Tongue (tissue), 2 donors: ENCODE results near the gene BEGAIN. TPM values are rescaled to one million over a fixed set of nuclear protein-coding genes. Genes with fewer than 3 reads are reported as not detected.
A peak's percentile ranks its signal among the peaks of the same experiment; 100 is the strongest.

Experiments used
- DNase-seq: peaks from one replicate; pipeline ENCODE4 v3.0.0-alpha.2; 2015
- total RNA-seq: library from RNA; depleted of rRNA; stranded (reverse); fragments of >200 nt; gene quantifications from one replicate; pipeline ENCODE4 v1.2.3, GENCODE V29; 2014

The BEGAIN gene
- total RNA-seq, 1 donor from 2014 or later = 3.3 TPM

DNA sequence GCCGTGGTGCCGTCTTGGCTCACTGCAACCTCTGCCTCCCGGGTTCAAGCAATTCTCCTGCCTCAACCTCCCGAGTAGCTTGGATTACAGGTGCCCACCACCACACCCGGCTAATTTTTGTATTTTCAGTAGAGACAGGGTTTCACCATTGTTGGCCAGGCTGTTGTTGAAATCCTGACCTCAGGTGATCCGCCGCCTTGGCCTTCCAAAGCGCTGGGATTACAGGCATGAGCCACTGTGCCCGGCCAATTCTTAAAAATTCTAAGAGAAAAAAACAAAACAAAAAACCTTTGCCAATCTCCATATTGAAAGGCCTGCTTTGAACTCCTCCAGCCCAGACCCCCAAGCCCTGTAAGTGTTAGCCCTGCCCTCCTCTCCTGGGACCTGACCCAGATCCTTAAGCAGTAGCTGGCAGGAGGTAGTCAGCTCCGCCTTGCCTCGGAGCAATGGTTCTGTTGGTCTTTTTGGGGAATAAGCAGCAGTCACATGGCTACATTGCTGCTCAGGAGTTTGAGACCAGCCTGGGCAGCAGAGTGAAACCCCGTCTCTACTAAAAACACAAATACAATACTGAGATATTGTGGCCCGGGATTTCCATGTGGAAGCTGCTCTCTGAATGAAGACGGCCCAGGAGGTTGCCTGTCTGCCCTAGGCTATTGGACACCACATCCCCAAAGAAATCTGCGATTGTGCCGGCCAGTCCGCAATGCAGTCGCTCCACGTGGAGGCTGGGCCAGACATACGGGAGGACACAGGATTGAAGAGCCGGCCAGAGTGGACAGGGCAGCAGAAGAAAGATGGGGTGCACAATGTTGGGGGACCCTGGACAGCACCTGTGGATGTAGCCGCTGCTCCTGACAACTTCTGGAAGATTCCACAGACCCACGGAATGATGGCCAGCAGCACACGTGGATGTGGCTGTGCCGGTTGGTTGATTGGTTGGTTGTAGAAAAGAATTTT lies 28.8 kb upstream of the BEGAIN start:
- no peak for DNase-seq

DNA sequence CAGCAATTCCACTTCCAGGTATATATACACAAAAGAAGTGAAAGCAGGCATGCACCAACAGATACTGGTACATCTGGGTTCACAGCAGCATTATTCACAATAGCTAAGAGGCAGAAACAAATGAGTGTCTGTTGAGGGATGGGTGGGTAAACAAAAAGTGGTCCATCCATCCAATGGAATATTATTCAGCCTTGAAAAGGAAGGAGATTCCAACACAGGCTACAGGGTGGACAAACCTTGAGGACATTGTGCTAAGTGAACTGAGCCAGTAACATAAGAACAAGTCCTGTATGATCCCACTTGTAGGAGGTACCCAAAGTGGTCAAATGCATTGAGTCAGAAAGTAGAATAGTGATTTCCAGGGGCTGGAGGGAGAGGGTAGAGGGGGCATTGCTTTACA lies 27.6 kb upstream of the BEGAIN start:
- no peak for DNase-seq

DNA sequence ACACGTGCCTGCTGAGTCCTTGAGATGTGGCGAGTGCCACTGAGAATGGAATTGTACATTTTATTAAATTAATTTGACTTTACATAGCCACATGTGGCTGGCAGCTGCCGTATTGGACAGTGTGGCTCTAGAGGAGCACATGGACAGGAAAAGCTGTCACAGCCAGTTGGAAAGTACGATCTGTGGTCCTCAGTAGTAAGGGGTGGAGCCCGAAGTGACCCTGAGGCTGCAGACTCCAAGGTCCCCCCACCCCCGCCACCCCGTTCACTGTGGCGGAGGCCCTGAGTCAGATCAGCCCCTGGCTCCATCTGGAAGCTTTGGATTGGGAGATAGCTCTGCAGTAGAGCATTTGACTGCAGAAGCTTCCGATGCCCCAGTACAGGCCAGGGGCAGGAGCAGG lies 25.8 kb upstream of the BEGAIN start:
- DNase-seq = no peak

DNA sequence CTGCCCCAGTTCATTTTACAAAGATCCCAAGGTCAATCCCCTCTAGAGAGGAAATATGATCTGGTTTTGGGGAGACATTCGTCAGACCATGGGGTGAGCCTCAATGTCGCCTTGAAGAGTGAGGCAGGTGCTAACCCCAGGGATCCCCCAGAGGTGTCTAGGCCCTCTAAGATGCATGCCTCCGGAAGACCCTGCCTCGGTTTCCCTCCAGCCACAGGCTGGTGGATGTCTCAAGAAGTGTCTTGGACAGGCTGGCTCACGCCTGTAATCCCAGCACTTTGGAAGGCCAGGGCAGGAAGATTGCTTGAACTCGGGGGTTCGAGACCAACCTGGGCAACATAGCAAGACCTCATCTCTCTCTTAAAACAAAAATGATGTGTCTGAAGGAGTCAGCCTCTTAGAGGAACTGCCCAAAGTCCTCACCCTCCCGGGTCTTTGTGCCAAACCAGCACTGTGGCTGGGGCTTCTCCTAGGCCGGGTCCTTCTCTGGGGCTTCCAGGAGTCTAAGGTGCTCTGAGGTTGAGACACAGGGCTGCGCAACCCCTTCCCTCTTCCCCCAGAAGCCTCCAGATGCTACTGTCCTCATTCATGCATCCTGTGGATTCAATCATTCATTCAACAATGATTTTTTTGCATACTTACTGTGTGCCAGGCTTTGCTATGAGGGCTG lies 24.7 kb upstream of the BEGAIN start:
- DNase-seq = no peak

DNA sequence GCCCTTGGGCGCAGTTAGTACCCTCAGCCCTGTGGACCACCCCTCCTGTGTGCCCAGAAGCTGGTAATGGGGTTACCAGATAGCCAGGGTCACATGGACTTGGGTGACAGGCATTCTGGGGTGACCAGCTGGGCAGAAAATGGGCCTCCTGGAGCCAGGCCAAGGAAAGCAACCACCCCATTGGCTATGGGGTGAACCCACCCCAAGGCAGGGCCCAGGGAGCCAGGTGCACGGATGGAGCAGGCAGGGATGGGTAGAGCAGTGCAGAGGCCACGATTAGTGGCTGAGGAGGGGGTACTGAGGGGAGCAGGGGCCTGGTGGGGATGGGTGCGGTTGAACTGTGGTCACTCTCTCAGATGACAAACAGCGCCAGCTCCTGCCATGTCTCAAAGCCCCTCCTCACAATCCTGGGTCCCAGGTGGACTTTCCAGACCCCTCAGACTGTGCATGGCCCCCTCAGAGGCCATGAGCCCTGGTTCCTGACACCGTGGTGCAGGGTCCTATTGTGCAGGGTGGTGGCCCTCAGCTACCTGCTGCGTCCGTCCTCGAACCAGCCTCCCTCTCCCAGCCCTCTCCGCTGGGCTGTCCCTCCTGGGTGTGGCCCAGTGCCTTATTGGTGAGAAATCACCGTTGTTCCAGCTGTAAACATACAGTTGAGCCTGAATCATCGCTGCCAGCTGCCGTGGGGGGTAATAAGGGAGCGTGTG lies 23.4 kb upstream of the BEGAIN start:
- peak; percentile 51 for DNase-seq

DNA sequence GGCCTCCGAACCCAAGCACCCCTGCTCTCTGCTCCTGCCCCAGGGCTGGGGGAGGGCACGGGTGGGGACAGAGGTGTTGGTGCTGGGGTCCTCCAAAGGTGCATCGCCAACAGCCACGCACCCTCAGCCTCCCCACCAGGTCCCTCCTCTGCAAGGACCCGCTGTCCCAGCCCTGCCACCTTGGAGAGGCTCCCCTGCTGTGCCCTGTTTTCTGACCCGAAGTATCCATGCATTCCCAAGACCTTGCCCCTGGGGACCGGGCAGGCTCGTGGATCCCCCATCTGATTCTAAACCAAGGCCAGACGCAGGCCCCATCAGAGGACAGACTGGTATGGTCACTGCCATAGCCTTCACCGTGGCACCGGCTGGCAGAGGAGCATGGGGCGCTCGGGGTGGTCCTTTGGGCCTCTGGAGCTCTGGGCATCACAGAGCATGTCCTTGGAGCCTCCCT lies 22.7 kb upstream of the BEGAIN start:
- no peak for DNase-seq

DNA sequence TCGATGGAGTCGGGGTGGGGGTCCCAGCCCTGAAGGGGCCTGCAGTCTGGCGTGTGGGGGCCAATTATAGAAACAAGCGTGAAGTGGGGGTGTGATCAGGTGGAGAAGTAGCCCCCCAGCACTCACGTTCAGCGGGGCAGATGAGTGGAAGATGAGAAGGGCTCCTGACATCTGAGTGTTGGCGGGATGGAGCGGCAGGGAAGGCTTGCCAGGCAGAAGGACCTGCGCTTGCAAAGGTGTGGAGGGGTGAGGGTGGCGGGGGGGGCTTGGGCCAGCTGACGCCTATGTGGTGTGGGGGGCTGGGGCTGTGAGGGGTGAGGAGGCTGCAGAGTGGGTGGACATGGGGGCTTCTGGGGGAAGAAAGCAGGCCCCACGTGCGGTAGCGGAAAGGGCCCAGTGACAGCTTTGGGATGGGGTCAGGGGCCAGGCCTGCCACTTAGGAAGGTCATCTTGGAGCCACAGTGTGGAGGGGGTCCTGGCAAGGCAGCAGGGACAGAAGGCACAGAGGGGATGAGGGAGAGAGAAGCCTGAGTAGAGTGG lies 22.2 kb upstream of the BEGAIN start:
- DNase-seq = no peak

DNA sequence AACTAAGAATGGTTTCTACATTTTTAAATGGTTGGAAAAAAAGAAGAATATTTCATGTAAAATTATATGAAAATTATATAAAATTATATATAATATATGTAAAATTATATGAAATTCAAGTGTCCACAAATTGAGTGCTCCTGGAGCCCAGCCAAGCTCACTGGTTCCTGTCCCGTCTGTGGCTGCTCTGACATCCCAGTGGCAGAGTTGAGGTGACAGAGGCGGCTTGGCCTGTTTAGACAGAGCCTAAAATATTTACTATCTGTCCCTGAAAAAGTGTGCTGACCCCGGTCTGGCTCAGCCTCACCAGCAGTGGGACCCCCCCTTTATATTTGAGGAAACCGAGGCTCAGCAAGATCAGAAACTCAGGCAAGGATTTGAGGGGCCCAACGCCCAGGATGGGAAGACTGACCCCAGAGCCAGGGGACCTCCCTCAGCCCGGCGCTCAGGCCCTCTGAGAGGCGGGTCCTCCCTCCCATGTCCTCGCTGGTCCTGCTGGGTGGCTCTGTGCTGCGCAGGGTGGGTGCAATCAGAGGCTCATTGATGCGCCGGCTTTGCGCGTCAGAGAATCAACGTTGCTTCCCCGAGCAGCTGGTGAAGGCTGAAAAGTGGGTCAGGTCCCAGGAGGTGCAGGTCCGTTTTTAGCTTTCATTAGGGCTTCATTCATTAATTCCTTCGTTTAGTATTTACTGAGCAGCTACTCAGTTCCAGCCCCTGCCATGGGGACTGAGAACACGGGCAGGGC lies 21.5 kb upstream of the BEGAIN start:
- DNase-seq = no peak

DNA sequence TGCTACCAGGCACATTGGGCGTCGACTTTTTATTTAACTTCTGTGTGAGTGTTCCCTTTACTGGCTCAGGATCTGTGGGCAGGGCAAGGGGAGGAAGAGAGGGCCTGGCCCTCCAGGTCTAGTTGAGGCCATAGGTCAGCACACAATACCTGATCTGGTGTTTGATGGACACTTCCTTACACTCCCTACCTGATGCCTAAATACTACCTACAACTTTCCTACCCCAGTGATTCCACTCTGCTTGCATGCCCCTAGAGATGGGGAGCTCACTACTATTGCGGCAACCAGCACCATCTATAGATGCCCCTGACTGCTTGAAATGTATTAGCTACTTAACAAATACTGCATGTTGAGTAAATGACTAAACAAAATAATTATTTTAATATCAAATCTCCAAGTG lies 20.8 kb upstream of the BEGAIN start:
- DNase-seq = no peak

DNA sequence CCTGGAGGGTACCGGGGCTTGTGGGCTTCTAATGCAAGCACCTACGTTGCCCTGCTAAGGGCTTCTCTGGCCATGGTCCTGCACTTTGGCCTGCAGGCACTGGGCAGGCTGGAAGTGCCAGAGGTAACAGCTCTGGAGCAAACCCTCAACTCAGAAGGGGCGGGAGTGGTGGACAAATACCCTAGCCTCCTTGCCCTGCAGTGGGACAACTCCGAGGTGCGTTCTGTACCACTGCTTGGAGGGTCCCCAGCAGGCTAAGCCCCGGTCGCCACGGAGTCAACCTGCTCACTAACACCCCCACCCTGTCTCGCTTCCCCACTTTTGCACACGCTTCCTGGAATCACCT lies 20.4 kb upstream of the BEGAIN start:
- no peak for DNase-seq

DNA sequence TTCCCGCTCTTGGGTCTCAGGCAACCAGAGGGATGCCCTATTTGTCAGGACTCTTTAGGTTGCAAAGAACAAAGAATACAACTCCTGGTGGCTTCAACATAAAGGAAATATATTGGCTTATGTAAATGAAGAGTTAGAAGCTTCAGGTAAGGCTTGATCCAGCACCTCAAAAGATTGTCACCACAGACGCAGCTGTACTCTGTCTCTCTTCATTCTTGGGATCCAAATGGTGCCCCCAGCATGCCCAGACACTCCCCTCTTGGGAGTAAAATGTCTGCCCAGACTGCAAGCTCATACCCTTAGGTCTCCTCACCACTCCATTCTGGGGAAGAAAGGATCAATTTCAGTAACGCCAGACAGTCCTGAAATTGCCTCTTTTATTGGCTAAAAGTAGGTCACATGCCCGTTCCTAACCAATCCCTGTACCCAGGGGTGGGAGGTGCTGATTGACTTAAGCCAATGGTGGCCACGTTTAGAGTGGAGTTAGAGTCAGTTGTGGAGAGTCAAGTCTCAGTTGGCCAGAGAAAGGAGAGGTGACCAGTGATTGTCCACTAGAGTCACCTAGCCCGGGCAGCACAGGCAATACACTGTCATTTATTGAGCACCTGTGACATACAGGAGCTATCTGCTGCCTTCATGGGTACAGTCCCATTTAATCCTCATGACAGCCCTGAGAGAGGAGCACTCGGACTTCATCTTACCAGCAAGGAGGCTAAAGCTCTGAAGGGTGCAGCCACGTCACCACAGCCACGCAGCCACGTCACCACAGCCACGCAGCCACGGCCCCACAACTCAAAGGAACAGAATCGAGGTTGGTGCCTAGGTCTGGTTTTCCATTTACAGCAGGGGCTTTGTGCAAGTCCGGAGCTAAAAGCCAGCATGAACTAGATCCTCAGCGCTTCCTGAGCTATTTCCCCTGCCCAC lies 19.7 kb upstream of the BEGAIN start:
- DNase-seq = no peak

DNA sequence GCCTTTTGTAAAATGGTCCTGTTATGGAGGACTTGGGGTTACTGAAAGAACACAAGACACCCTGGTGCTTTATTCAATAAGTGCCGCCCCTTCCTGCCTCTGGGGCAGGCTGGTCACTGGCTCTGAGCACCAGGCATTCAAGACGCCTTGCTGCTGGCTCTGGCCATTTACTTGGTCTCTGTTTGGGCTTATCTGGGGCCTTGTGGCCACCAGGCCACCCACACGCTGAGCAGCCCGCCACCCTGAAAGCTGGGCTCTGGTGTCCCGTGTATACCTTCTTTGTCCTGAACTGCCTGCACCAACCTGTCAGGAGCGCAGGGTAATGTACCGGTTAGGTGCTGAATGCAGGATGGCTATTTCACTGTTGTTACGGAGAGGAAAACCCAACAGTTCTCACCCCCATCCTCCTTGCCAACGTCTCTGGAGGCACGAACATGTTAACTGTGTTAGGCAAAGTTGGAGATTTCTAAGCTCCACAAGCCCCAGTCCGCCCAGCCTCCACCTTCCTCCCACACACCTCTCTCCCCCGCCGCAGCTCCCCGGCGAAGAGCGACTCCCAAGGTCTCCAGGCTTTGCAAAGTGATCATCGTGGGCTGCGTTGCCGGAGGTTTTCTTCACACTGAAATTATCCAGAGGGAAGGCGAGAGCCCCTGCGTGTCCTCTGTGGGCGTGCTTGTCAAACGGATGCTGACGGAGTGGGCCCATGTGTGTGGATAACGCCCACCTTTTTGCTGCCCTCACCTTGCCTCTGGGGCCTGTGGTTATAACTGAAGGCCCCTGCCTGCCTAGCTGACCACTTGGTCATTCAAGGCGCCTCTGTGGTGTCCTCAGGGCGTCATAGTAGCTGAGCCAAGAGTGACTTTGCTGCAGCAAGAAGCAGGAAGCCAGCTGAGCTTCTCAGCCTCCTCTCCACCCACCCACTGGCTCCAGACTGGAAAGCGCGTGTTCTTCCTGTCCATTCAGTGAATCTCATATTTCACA lies 18.8 kb upstream of the BEGAIN start:
- DNase-seq = peak; percentile 40

DNA sequence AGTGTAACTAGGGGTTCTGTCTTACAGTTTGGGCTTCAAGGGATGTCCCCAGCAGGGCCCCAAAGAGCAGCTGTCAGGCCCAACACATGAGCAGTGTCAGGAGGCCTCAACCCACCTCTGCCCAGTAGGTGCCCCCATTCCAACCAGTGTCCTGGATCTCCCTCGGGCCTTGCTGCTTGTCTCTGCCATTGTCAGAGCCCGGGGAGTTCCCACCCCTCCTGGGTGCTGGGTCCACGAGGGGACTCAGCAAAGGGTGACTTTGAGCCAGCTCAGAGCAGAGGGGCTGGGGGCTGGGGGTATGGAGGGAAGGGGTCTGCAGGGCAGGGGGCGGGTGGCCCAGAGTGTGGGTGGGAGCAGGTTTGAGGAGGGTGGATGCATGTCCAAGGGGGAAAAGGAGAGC lies 18.0 kb upstream of the BEGAIN start:
- no peak for DNase-seq

DNA sequence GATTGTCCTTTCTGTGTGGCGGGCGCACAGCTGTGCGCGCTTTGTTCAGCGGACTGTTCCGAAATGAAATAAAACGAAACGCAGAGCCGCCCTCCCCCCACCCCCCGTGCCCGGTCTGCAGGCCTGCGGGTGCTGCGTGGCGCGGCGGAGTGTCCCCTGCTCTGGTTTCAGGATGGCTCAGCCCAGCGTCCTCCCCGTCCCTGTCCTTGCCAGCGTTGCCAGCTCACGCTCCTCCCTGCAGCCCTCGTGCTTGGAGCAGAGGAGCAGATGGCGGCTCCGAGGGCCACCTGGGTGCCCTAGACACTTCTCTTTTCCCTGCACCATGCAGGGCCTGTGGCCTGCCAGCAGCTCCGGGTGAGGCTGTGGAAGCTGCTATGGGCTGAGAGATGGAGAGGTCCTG lies 17.5 kb upstream of the BEGAIN start:
- no peak for DNase-seq

DNA sequence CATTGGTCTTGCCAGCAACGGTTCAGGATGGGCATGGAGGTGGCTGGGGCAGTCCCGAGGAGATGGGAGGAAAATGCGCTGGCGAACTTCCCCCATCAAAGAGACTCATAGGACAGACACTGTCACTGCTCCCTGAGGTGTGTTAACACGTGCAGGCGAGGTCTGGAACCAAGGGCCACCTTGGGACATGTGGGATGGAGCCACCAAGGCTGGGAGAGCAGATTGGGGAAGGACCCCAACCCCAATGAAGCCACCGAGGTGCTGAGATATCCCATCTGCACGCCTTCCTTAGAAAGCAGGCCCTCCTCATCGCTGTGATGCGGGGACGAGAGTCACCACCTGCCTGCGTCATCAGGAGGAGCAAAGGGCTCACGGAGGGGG lies 16.9 kb upstream of the BEGAIN start:
- no peak for DNase-seq

DNA sequence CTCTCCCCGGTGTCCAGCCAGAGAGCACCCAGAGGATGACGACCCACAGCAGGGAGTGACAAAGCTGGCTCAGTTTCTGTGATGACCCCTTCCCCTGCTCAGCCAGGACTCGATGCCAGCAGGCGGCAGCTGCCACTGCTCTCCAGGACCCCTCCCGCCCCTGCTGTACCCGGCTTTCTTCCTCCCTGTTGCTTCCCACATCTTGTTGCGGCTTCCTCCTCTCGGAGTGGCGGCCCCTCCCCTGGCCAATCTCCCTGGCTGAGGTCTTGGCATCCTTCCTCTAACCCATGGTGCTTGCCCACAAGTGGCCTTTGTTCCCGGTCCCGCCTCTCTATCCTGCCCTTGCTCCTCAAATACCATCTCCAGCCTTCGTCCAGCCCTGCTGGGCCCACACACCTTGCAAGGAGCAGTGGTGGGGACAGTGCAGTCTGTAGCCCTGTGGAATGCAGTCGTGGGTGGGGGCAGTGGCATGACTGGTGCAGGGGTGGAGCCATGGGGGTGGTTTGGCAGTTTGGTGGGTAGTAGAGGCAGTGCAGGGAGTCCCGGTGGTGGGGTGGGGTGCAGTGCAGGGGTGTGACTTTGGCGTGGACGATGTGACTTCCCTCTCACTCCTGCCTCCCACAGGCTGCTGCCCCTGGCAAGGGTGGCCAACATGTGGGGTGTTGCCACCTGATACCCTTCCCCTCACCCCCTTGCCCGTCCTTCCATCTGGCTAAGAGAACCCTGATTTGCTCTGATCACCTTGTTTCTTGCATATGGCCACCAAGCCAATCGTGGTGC lies 16.3 kb upstream of the BEGAIN start:
- peak; percentile 68 for DNase-seq

DNA sequence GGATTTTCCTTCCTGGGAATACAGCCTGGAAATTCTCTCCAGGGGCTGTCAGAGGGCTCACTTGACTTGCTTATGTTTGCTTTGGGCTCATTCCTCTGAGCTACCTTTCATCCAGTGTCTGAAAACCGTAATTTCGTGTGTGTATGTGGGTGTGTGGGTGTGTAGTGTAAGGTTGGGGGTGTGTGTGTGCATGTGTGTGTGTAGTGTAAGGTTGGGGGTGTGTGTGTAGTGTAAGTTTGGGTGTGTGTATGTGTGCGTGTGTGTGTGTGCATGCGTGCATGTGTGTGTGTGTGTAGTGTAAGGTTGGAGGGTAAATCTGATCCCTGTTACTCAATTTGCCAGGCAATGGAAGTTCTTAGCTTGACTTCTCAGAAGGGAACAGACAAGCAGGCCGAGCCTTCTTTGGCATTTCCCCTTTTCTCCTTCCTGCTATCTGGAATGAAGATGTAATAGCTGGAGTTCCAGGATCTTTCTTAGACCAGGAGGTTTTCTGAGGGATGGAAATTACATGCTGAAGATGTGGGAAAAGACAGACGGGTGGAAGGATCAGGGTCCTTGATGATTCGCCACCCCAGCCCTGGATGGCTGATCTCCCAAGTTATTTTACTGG lies 15.5 kb upstream of the BEGAIN start:
- DNase-seq = no peak

DNA sequence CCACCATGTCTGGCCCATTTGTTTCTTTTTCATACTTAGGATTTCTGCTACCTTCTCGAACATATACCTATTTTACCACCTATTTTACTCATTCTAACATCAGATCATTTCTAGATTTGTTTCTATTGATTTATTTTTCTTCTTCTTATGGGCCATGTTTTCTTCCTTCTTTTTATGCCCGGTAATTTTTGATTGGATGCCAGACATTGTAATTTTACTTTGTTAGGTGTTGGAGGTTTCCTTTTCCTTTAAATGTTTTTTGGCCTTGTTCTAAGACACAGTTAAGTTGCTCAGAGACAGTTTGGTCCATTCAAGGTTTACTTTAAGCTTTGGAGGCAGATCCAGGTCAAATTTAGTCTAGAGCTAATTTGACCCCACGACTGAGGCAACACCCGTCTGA lies 14.7 kb upstream of the BEGAIN start:
- no peak for DNase-seq
